HEK293 (cell line): ENCODE data around the gene PSD2.

ENCODE experiments used
- CTCF ChIA-PET: fragments of 350-600 bp; formaldehyde crosslinking; extraction: SDS; loops from one replicate; lab custom pipeline; 2021; ENCODE audit warnings: antibody characterized with exemption; lab: Yijun Ruan, JAX
- POLR2A ChIA-PET: fragments of 300-600 bp; formaldehyde crosslinking; extraction: SDS; loops from one replicate; lab custom pipeline; 2020; ENCODE audit warnings: antibody characterized with exemption, inconsistent platforms; lab: Yijun Ruan, JAX
- H3K27ac ChIP-seq: fragments of 200-500 bp; sonication (Bioruptor generic); 2 replicates; pipeline ENCODE4 v1.5.1; 2014; ENCODE audit warnings: low read depth, low read length, control low read depth, inconsistent platforms; ENCODE audit errors: extremely low read depth
- H3K36me3 ChIP-seq, 2 experiments: fragments of 200-500 bp in 1 of 2; sonication (Bioruptor generic) in 1 of 2; 1 replicate in 1 of 2; 2 replicates in 1 of 2; pipeline ENCODE4 v1.5.1; 2014 to 2017; ENCODE audit warnings: inconsistent platforms in 2 of 2, low read length in 2 of 2; ENCODE audit not compliant: control insufficient read depth in 2 of 2, insufficient read depth in 1 of 2
- H3K4me1 ChIP-seq: fragments of 200-500 bp; sonication (Bioruptor generic); 2 replicates; pipeline ENCODE4 v1.5.1; 2014; ENCODE audit warnings: mild to moderate bottlenecking, low read length, inconsistent platforms; ENCODE audit not compliant: control insufficient read depth, insufficient read depth
- H3K4me3 ChIP-seq: 2 replicates; pipeline ENCODE4 v1.5.1; 2011; ENCODE audit warnings: low read depth, mild to moderate bottlenecking, control low read depth, low read length, moderate library complexity
- H3K9me3 ChIP-seq: fragments of 200-500 bp; sonication (Bioruptor generic); 2 replicates; pipeline ENCODE4 v1.5.1; 2014; ENCODE audit warnings: low read depth, low read length, inconsistent platforms; ENCODE audit not compliant: control insufficient read depth, insufficient read depth
- EGR2 ChIP-seq: fragments of 450-650 bp; formaldehyde crosslinking; IDR thresholded peaks from 2 replicates; pipeline ENCODE4 v1.5.1; 2016; ENCODE audit warnings: low read depth, missing biosample characterization, missing genetic modification characterization
- ELK4 ChIP-seq: IDR thresholded peaks from 2 replicates; pipeline ENCODE4 v1.6.1; 2011; ENCODE audit warnings: mild to moderate bottlenecking, low read depth, low read length, borderline replicate concordance
- GLIS1 ChIP-seq: fragments of 450-650 bp; formaldehyde crosslinking; IDR thresholded peaks from 2 replicates; pipeline ENCODE4 v1.5.1; 2016; ENCODE audit warnings: missing biosample characterization, missing genetic modification characterization
- HOXA7 ChIP-seq: sonication (generic); formaldehyde crosslinking; IDR thresholded peaks from 2 replicates; pipeline ENCODE4 v1.8.1; 2022; ENCODE audit warnings: missing genetic modification reagents, borderline replicate concordance
- HOXD13 ChIP-seq: sonication (generic); formaldehyde crosslinking; IDR thresholded peaks from 2 replicates; pipeline ENCODE4 v1.8.0; 2022; ENCODE audit warnings: missing genetic modification reagents, borderline replicate concordance
- KLF1 ChIP-seq: fragments of 450-650 bp; formaldehyde crosslinking; IDR thresholded peaks from 2 replicates; pipeline ENCODE4 v1.5.1; 2016; ENCODE audit warnings: missing biosample characterization, missing genetic modification characterization
- KLF9 ChIP-seq: fragments of 450-650 bp; formaldehyde crosslinking; IDR thresholded peaks from 2 replicates; pipeline ENCODE4 v1.5.1; 2016; ENCODE audit warnings: missing biosample characterization, missing genetic modification characterization, low read depth
- OSR2 ChIP-seq: fragments of 450-650 bp; formaldehyde crosslinking; IDR thresholded peaks from 2 replicates; pipeline ENCODE4 v1.5.1; 2016; ENCODE audit warnings: missing biosample characterization, missing genetic modification characterization
- PRDM1 ChIP-seq: fragments of 450-650 bp; formaldehyde crosslinking; IDR thresholded peaks from 2 replicates; pipeline ENCODE4; 2016; ENCODE audit warnings: missing biosample characterization, missing genetic modification characterization
- PRDM4 ChIP-seq: fragments of 450-650 bp; formaldehyde crosslinking; IDR thresholded peaks from 2 replicates; pipeline ENCODE4 v1.5.1; 2017; ENCODE audit warnings: missing biosample characterization, missing genetic modification characterization
- ZBTB1 ChIP-seq: fragments of 450-650 bp; formaldehyde crosslinking; IDR thresholded peaks from 2 replicates; pipeline ENCODE4 v1.5.1; 2016; ENCODE audit warnings: missing biosample characterization, missing genetic modification characterization
- ZFHX2 ChIP-seq: fragments of 450-650 bp; formaldehyde crosslinking; conservative IDR thresholded peaks from 2 replicates; pipeline ENCODE4 v1.5.1; 2016; ENCODE audit warnings: missing biosample characterization, missing genetic modification characterization
- ZIC2 ChIP-seq: fragments of 450-650 bp; formaldehyde crosslinking; IDR thresholded peaks from 2 replicates; pipeline ENCODE4 v1.5.1; 2016; ENCODE audit warnings: missing biosample characterization, missing genetic modification characterization
- ZNF10 ChIP-seq: fragments of 450-650 bp; formaldehyde crosslinking; IDR thresholded peaks from 2 replicates; pipeline ENCODE4 v1.5.1; 2017; ENCODE audit warnings: missing biosample characterization, missing genetic modification characterization
- ZNF112 ChIP-seq: fragments of 450-650 bp; formaldehyde crosslinking; IDR thresholded peaks from 2 replicates; pipeline ENCODE4 v1.5.0; 2017; ENCODE audit warnings: missing biosample characterization, missing genetic modification characterization
- ZNF148 ChIP-seq: fragments of 450-650 bp; formaldehyde crosslinking; IDR thresholded peaks from 2 replicates; pipeline ENCODE4 v1.5.0; 2017; ENCODE audit warnings: missing biosample characterization, missing genetic modification characterization, borderline replicate concordance
- ZNF169 ChIP-seq: fragments of 450-650 bp; formaldehyde crosslinking; IDR thresholded peaks from 2 replicates; pipeline ENCODE4 v1.5.1; 2016; ENCODE audit warnings: missing biosample characterization, missing genetic modification characterization
- ZNF19 ChIP-seq: fragments of 450-650 bp; formaldehyde crosslinking; IDR thresholded peaks from 2 replicates; pipeline ENCODE4; 2016; ENCODE audit warnings: missing biosample characterization, missing genetic modification characterization, low read depth
- ZNF24 ChIP-seq: fragments of 450-650 bp; formaldehyde crosslinking; IDR thresholded peaks from 2 replicates; pipeline ENCODE4 v1.5.1; 2016; ENCODE audit warnings: missing biosample characterization, missing genetic modification characterization
- ZNF26 ChIP-seq: fragments of 450-650 bp; formaldehyde crosslinking; IDR thresholded peaks from 2 replicates; pipeline ENCODE4 v1.5.1; 2016; ENCODE audit warnings: missing biosample characterization, missing genetic modification characterization
- ZNF37A ChIP-seq: fragments of 450-650 bp; IDR thresholded peaks from 2 replicates; pipeline ENCODE4 v1.5.1; 2018; ENCODE audit warnings: missing biosample characterization, missing genetic modification characterization
- ZNF416 ChIP-seq: fragments of 450-650 bp; formaldehyde crosslinking; IDR thresholded peaks from 2 replicates; pipeline ENCODE4 v1.5.1; 2016; ENCODE audit warnings: missing biosample characterization, missing genetic modification characterization
- ZNF623 ChIP-seq: fragments of 450-650 bp; formaldehyde crosslinking; IDR thresholded peaks from 2 replicates; pipeline ENCODE4 v1.5.1; 2016; ENCODE audit warnings: missing biosample characterization, missing genetic modification characterization
- ZNF654 ChIP-seq: fragments of 450-650 bp; formaldehyde crosslinking; IDR thresholded peaks from 2 replicates; pipeline ENCODE4 v1.5.1; 2016; ENCODE audit warnings: low read depth, missing biosample characterization, missing genetic modification characterization
- ZNF658 ChIP-seq: fragments of 450-650 bp; formaldehyde crosslinking; IDR thresholded peaks from 2 replicates; pipeline ENCODE4; 2016; ENCODE audit warnings: missing biosample characterization, missing genetic modification characterization
- ZNF670 ChIP-seq: fragments of 450-650 bp; formaldehyde crosslinking; IDR thresholded peaks from 2 replicates; pipeline ENCODE4 v1.5.1; 2016; ENCODE audit warnings: missing biosample characterization, missing genetic modification characterization, low read depth
- ZNF768 ChIP-seq: fragments of 450-650 bp; formaldehyde crosslinking; IDR thresholded peaks from 2 replicates; pipeline ENCODE4 v1.5.1; 2018; ENCODE audit warnings: missing biosample characterization, mild to moderate bottlenecking, missing genetic modification characterization
- ZNF785 ChIP-seq: fragments of 450-650 bp; formaldehyde crosslinking; IDR thresholded peaks from 2 replicates; pipeline ENCODE4 v1.5.1; 2016; ENCODE audit warnings: missing biosample characterization, missing genetic modification characterization
- ZSCAN16 ChIP-seq: fragments of 450-650 bp; formaldehyde crosslinking; IDR thresholded peaks from 2 replicates; pipeline ENCODE4 v1.5.1; 2016; ENCODE audit warnings: missing biosample characterization, missing genetic modification characterization
- ZSCAN30 ChIP-seq: fragments of 450-650 bp; IDR thresholded peaks from 2 replicates; pipeline ENCODE4 v1.5.1; 2018; ENCODE audit warnings: missing biosample characterization, mild to moderate bottlenecking, missing genetic modification characterization, moderate library complexity

The PSD2 gene

GRCh38 chr5:139882961-139883539, 87.4 kb downstream of the PSD2 start:
- H3K4me3 ChIP-seq = no peak overlapping the region
- H3K9me3 ChIP-seq = no peaks in the 10 kb centered on the region
- no peaks in the 10 kb centered on the region; a peak in 1 of 3 replicates for H3K36me3 ChIP-seq
- ChIA-PET CTCF (interaction anchor here (0.7 to 4.4 kb wide), 2 partner anchors 86 to 112 kb away, joined by 3 to 25 read pairs; no protein-coding TSS in a partner anchor), POLR2A (no interaction called here)
- H3K27ac ChIP-seq = no peak overlapping the region
- H3K4me1 ChIP-seq = peaks cover 14% of the 10 kb centered on the region
- TF ChIP-seq ZNF654 (tag by site-specific recombination) (no peak), ZBTB1 (tag by site-specific recombination) (no peak), ELK4 (no peak), ZIC2 (tag by site-specific recombination) (peak; percentile 60), ZFHX2 (peak; percentile 51; the same call in 1 of the 2 replicates), ZSCAN30 (tag by site-specific recombination) (no peak), ZNF416 (tag by site-specific recombination) (no peak), ZNF658 (tag by site-specific recombination) (no peak), ZNF785 (no peak), HOXD13 (CRISPR knock-in tag) (no peak), ZNF37A (no peak), ZNF670 (tag by site-specific recombination) (no peak), ZNF19 (tag by site-specific recombination) (no peak), ZSCAN16 (no peak), OSR2 (tag by site-specific recombination) (no peak), ZNF623 (tag by site-specific recombination) (no peak), PRDM1 (tag by site-specific recombination) (no peak), ZNF768 (tag by site-specific recombination) (no peak), KLF9 (0 out of 2 replicates have a peak, but pooled peaks have one; percentile 42), ZNF10 (tag by site-specific recombination) (no peak), ZNF169 (tag by site-specific recombination) (no peak), ZNF112 (tag by site-specific recombination) (no peak), ZNF148 (tag by site-specific recombination) (no peak), EGR2 (tag by site-specific recombination) (0 out of 2 replicates have a peak, but pooled peaks have one; percentile 8), ZNF24 (tag by site-specific recombination) (no peak), HOXA7 (CRISPR knock-in tag) (no peak), ZNF26 (tag by site-specific recombination) (no peak), GLIS1 (tag by site-specific recombination) (peak; percentile 37; the same call in 1 of the 2 replicates), PRDM4 (tag by site-specific recombination) (no peak), KLF1 (tag by site-specific recombination) (0 out of 2 replicates have a peak, but pooled peaks have one; percentile 23)
